Measurements from ENCODE around the gene PITPNC1. TPM values are rescaled to one million over a fixed set of nuclear protein-coding genes. Genes with fewer than 3 reads are reported as not detected.
A peak's percentile ranks its signal among the peaks of the same experiment; 100 is the strongest.

Gene PITPNC1
- total and polyA plus RNA-seq, 2 of the 13 experiments (the other 11 are each of a cell fraction or from before 2014, with no cell fraction given) = 4.1 to 5.7 TPM

DNA sequence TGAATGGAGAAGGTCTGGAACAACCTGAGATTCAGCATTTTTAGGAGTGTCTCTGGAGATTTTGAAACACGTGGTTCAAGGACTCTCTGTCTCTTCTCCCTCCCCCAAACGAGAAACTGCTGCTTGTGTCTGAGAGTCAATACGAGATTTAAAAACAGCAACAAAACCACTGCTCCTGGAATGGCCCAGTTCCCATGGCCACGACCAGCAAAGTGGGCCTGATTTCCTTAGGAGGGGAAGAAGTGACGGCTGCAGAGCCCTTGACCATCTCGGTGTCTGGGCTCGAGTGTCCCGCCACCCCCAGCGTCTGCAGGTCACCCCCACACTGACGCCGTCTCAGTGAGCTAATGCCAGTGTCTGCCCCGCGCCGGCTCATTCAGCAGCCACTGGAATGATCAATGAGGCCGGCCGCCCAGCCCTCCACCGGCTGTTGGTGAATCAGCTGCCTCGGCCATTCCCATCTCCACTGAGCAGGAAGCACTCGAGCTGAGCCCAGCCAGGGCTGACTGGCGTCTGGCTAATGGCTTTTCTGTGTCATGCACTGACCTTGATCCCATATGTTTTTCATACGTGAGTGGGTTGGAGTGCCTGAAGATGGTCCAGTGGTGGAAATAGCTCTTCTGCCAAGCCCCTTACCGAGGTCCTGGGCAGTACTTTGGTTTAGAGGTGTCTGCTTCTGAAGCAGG is 151.8 kb downstream of the PITPNC1 start (continued):
- TF ChIP-seq NCOA2 (CRISPR knock-in tag; IDR thresholded peaks at IDR 0.05) (no peak; the same call in 1 of the 2 replicates), JUN (CRISPR knock-in tag; IDR thresholded peaks at IDR 0.05) (no peak), ZNF430 (CRISPR knock-in tag; IDR thresholded peaks at IDR 0.05) (no peak), KLF15 (CRISPR knock-in tag; IDR thresholded peaks at IDR 0.05; ENCODE audit: borderline replicate concordance) (no peak), ZNF749 (CRISPR knock-in tag; IDR thresholded peaks at IDR 0.05; ENCODE audit: borderline replicate concordance) (no peak), ZNF556 (CRISPR knock-in tag; IDR thresholded peaks at IDR 0.05; ENCODE audit: borderline replicate concordance) (peak; percentile 29; the same call in 1 of the 2 replicates), RARA (CRISPR knock-in tag; IDR thresholded peaks at IDR 0.05) (peak; percentile 97), ZNF30 (CRISPR knock-in tag; IDR thresholded peaks at IDR 0.05) (no peak), PCBP1 (IDR thresholded peaks at IDR 0.05; ENCODE audit: borderline replicate concordance, low read depth, low read length) (no peak), ZBTB7A (CRISPR knock-in tag; IDR thresholded peaks at IDR 0.05) (no peak), PLRG1 (conservative IDR thresholded peaks at IDR 0.05) (no peak), SIN3B (IDR thresholded peaks at IDR 0.05; ENCODE audit: low read length) (no peak), ATF7-NPFF (CRISPR knock-in tag; IDR thresholded peaks at IDR 0.05; ENCODE audit: low read depth) (peak; percentile 55; the same call in 1 of the 2 replicates), ZNF761 (CRISPR knock-in tag; conservative IDR thresholded peaks at IDR 0.05) (no peak), ZFP37 (CRISPR knock-in tag; IDR thresholded peaks at IDR 0.05; ENCODE audit: borderline replicate concordance) (0 out of 2 replicates have a peak, but pooled peaks have one; percentile 74), CREM (IDR thresholded peaks at IDR 0.05) (no peak), CREM (CRISPR knock-in tag; IDR thresholded peaks at IDR 0.05) (no peak), CEBPG (CRISPR knock-in tag; IDR thresholded peaks at IDR 0.05) (peak; percentile 46; the same call in 1 of the 2 replicates), KLF13 (CRISPR knock-in tag; IDR thresholded peaks at IDR 0.05) (no peak), ZBTB21 (CRISPR knock-in tag; IDR thresholded peaks at IDR 0.05) (no peak), ZIK1 (CRISPR knock-in tag; IDR thresholded peaks at IDR 0.05; ENCODE audit: borderline replicate concordance, low read depth) (no peak)
- TF ChIP-seq, protein P1, sequence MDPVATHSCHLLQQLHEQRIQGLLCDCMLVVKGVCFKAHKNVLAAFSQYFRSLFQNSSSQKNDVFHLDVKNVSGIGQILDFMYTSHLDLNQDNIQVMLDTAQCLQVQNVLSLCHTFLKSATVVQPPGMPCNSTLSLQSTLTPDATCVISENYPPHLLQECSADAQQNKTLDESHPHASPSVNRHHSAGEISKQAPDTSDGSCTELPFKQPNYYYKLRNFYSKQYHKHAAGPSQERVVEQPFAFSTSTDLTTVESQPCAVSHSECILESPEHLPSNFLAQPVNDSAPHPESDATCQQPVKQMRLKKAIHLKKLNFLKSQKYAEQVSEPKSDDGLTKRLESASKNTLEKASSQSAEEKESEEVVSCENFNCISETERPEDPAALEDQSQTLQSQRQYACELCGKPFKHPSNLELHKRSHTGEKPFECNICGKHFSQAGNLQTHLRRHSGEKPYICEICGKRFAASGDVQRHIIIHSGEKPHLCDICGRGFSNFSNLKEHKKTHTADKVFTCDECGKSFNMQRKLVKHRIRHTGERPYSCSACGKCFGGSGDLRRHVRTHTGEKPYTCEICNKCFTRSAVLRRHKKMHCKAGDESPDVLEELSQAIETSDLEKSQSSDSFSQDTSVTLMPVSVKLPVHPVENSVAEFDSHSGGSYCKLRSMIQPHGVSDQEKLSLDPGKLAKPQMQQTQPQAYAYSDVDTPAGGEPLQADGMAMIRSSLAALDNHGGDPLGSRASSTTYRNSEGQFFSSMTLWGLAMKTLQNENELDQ (CRISPR knock-in tag; IDR thresholded peaks at IDR 0.05; ENCODE audit: borderline replicate concordance) = no peak
- TF ChIP-seq, protein P2, sequence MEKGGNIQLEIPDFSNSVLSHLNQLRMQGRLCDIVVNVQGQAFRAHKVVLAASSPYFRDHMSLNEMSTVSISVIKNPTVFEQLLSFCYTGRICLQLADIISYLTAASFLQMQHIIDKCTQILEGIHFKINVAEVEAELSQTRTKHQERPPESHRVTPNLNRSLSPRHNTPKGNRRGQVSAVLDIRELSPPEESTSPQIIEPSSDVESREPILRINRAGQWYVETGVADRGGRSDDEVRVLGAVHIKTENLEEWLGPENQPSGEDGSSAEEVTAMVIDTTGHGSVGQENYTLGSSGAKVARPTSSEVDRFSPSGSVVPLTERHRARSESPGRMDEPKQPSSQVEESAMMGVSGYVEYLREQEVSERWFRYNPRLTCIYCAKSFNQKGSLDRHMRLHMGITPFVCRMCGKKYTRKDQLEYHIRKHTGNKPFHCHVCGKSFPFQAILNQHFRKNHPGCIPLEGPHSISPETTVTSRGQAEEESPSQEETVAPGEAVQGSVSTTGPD (CRISPR knock-in tag; IDR thresholded peaks at IDR 0.05) = no peak
- TF ChIP-seq, protein P3, sequence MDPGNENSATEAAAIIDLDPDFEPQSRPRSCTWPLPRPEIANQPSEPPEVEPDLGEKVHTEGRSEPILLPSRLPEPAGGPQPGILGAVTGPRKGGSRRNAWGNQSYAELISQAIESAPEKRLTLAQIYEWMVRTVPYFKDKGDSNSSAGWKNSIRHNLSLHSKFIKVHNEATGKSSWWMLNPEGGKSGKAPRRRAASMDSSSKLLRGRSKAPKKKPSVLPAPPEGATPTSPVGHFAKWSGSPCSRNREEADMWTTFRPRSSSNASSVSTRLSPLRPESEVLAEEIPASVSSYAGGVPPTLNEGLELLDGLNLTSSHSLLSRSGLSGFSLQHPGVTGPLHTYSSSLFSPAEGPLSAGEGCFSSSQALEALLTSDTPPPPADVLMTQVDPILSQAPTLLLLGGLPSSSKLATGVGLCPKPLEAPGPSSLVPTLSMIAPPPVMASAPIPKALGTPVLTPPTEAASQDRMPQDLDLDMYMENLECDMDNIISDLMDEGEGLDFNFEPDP (CRISPR knock-in tag; conservative IDR thresholded peaks at IDR 0.05) = no peak
- TF ChIP-seq, protein P4, sequence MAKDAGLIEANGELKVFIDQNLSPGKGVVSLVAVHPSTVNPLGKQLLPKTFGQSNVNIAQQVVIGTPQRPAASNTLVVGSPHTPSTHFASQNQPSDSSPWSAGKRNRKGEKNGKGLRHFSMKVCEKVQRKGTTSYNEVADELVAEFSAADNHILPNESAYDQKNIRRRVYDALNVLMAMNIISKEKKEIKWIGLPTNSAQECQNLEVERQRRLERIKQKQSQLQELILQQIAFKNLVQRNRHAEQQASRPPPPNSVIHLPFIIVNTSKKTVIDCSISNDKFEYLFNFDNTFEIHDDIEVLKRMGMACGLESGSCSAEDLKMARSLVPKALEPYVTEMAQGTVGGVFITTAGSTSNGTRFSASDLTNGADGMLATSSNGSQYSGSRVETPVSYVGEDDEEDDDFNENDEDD (CRISPR knock-in tag; IDR thresholded peaks at IDR 0.05; ENCODE audit: borderline replicate concordance) = peak; percentile 30; the same call in 1 of the 2 replicates
